Measurements from ENCODE around the gene RAB23. TPM values are rescaled to one million over a fixed set of nuclear protein-coding genes. Genes with fewer than 3 reads are reported as not detected.

Gene RAB23
- total and polyA plus RNA-seq, 9 of the 15 experiments (the other 6 are each of a cell fraction or from before 2014, with no cell fraction given): 3.4 to 18.0 (median 9.4) TPM

DNA sequence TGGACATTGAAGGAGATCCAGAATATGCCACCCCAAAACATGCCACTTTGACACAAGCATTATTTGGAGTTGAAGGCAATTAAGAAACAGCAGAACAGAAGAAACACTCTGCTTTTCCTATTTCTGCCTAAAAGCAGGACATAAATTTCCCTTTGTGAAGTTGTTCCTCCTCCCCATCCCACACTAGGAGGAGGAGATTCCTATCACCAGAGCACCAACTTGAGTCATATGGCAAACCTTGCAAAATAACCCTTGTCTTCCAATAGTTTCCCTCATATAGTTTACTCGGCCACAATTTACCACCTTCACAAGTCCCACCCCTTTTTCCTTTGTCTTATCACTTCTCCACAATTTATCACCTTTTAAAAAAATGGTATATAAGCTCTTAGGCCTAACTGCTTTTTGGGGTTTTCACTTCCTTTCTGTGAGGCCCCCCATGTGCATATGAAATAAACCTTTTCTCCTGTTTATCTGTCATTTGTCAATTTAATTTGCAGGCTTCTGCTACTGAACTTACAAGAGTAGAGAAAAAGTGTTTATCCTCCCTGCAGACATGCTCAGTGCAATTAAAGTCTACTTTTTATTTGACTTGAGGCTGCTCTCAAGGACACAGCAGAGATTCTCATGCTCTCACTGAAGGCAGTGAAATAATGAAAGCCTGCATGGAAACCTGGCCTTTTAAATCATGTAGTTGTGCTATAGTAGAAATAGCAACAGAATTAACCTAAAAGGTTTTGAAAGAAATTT is 2.8 kb upstream of the RAB23 start (continued):
- TF ChIP-seq, protein P1, sequence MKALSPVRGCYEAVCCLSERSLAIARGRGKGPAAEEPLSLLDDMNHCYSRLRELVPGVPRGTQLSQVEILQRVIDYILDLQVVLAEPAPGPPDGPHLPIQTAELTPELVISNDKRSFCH (CRISPR knock-in tag; IDR thresholded peaks at IDR 0.05): no peak
- TF ChIP-seq, protein P1 (tag; IDR thresholded peaks at IDR 0.05): no peak
- peak; percentile 38; the same call in 1 of the 2 replicates for TF ChIP-seq CTBP1 (IDR thresholded peaks at IDR 0.05; ENCODE audit: borderline replicate concordance)
- TF ChIP-seq ARID1B (IDR thresholded peaks at IDR 0.05): peak; percentile 41
- TF ChIP-seq, protein P2, sequence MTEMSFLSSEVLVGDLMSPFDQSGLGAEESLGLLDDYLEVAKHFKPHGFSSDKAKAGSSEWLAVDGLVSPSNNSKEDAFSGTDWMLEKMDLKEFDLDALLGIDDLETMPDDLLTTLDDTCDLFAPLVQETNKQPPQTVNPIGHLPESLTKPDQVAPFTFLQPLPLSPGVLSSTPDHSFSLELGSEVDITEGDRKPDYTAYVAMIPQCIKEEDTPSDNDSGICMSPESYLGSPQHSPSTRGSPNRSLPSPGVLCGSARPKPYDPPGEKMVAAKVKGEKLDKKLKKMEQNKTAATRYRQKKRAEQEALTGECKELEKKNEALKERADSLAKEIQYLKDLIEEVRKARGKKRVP (CRISPR knock-in tag; IDR thresholded peaks at IDR 0.05): no peak
- TF ChIP-seq RAD21 (CRISPR knock-in tag; conservative IDR thresholded peaks at IDR 0.05 in 1 of 2, IDR thresholded peaks at IDR 0.05 in 1 of 2): 0 out of 4 replicates have a peak, but pooled peaks of 1 of the 2 experiments have one; percentile 4

DNA sequence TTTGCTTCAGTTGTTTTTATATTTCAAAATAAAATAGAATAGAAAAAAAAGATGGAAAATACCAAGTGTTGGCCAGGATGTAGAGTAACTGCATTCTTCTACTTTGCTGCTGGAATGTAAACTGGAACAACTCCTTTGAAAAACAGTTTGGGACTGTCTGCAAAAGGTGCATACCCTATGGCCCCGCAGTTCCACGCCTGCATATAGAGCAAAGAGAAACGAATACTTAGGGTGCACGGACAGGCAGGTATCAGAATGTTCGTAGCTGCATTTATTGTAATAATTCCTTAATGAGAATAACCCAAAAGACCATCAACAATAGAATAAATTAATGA is 603 bp upstream of the RAB23 start:
- peak overlapping the region; percentile 84; the same call in 1 of the 3 replicates for H3K27ac ChIP-seq (ENCODE audit: extremely low read depth, low read depth, low read length)
- H3K36me3 ChIP-seq (ENCODE audit: control insufficient read depth, insufficient read depth, low read length): no peaks in the 10 kb centered on the region
- no peaks in the 10 kb centered on the region for H3K27me3 ChIP-seq (ENCODE audit: control insufficient read depth in 2 of 2, insufficient read depth in 2 of 2, low read length in 2 of 2)
- POLR2A ChIA-PET: interaction anchor here (1.0 kb wide), 1 partner anchor 50 kb away, joined by 3 read pairs; the partner anchor contains the start of gene BAG2
- TSS peak; percentile 51 for BruUV-seq (replicated peaks)
- CTCF ChIA-PET (ENCODE audit: low intra/inter-chr PET ratio): no interaction called here
- H3K9me1 ChIP-seq (ENCODE audit: control insufficient read depth, insufficient read depth, low read length): no peaks in the 10 kb centered on the region
- peaks cover 0 to 13% of the 10 kb centered on the region in 2 experiments; a peak in 4 of 5 replicates for H3K4me1 ChIP-seq (replicated peaks in 1 of 2; ENCODE audit: control insufficient read depth in 2 of 2, insufficient read depth in 2 of 2, low read length in 2 of 2)
- peak overlapping the region in 1 of 2 experiments; percentile 77; a peak in 2 of 4 replicates for H3K9ac ChIP-seq (ENCODE audit: insufficient read depth in 1 of 2, low read depth in 2 of 2, low read length in 2 of 2)
- intact Hi-C loops (cut with micrococcal nuclease) (no loop called here), in situ Hi-C loops (cut with MboI) (no loop called here)
- no peaks in the 10 kb centered on the region for H4K20me1 ChIP-seq (replicated peaks; ENCODE audit: control insufficient read depth, insufficient read depth, low read length)
- no peak for DNase-seq (ENCODE audit: extremely low read depth in 1 of 4, low spot score in 3 of 4)
- peak overlapping the region; percentile 89 for H3K4me3 ChIP-seq
- no peak for FAIRE-seq
- peak overlapping the region; percentile 98 for H2AFZ ChIP-seq (ENCODE audit: low read depth, low read length)
- H3K9me3 ChIP-seq (replicated peaks; ENCODE audit: control insufficient read depth, insufficient read depth, low read depth, low read length): no peaks in the 10 kb centered on the region
- no peak for ATAC-seq
- peak overlapping the region; percentile 97 for H3K4me2 ChIP-seq (ENCODE audit: insufficient read depth, low read length)
- 43% methylated on average over 5 of the region's 5 CpGs for WGBS (ENCODE audit: insufficient coverage, low coverage, missing lambda C conversion rate)
- H3K79me2 ChIP-seq (ENCODE audit: control insufficient read depth, insufficient read depth, low read length): peaks cover 44% of the 10 kb centered on the region
- TF ChIP-seq TGIF2 (CRISPR knock-in tag; IDR thresholded peaks at IDR 0.05) (no peak), ZBTB1 (CRISPR knock-in tag; IDR thresholded peaks at IDR 0.05; ENCODE audit: borderline replicate concordance, low read depth) (no peak), ZNF197 (CRISPR knock-in tag; IDR thresholded peaks at IDR 0.05; ENCODE audit: low read depth) (no peak), PHF20 (IDR thresholded peaks at IDR 0.05; ENCODE audit: partially characterized antibody) (no peak)
- TF ChIP-seq, protein P3, sequence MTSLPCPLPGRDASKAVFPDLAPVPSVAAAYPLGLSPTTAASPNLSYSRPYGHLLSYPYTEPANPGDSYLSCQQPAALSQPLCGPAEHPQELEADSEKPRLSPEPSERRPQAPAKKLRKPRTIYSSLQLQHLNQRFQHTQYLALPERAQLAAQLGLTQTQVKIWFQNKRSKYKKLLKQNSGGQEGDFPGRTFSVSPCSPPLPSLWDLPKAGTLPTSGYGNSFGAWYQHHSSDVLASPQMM (CRISPR knock-in tag; IDR thresholded peaks at IDR 0.05): no peak

All from K562 (cell line).